K562 (cell line): Measurements from ENCODE around the gene BCO1. TPM values are rescaled to one million over a fixed set of nuclear protein-coding genes. Genes with fewer than 3 reads are reported as not detected.

ENCODE experiments used
- ATAC-seq: fragments of 200-7000 bp; cut with Tn5 transposase; 3 replicates; pipeline ENCODE4 v1.9.1; 2020; ENCODE audit warnings: moderate library complexity
- BruUV-seq: library from RNA; stranded (reverse); fragments of 400-500 nt; replicated peaks from 2 replicates; lab custom pipeline; 2021; lab: Mats Ljungman, UMichigan
- CTCF ChIA-PET: fragments of 300-600 bp; formaldehyde crosslinking; extraction: SDS; loops from one replicate; lab custom pipeline; 2021; ENCODE audit warnings: low intra/inter-chr PET ratio; lab: Yijun Ruan, JAX
- POLR2A ChIA-PET: fragments of 300-600, 350-650 bp; sonication (Branson Sonifier 250); formaldehyde crosslinking; extraction: SDS; loops from one replicate; lab custom pipeline; 2021; ENCODE audit warnings: antibody characterized with exemption, inconsistent platforms; lab: Yijun Ruan, JAX
- DNase-seq, 4 experiments: peaks; one replicate each; pipeline versions ENCODE4 v3.0.0 to v3.0.0-alpha.2; 2011 to 2018; ENCODE audit warnings: low spot score in 3 of 4, mixed read lengths in 3 of 4; ENCODE audit errors: extremely low read depth in 1 of 4
- FAIRE-seq: peaks from 2 replicates; lab custom pipeline; 2011; peaks lifted over from hg19 to GRCh38; lab: Jason Lieb, UNC
- H2AFZ ChIP-seq: 2 replicates; pipeline ENCODE4 v1.6.0; 2011; ENCODE audit warnings: low read depth, low read length, control low read depth, inconsistent platforms
- H3K27ac ChIP-seq: fragments of 200-600 bp; 3 replicates; pipeline ENCODE4 v1.8.0; 2011; ENCODE audit warnings: low read depth, mild to moderate bottlenecking, control low read depth, inconsistent platforms, low read length, moderate library complexity, mixed read lengths; ENCODE audit errors: extremely low read depth
- H3K27me3 ChIP-seq, 2 experiments: fragments of 300-600 bp in 1 of 2; 2 replicates in 1 of 2; 3 replicates in 1 of 2; pipeline versions ENCODE4 v1.6.0 to v1.8.0; 2011; ENCODE audit warnings: inconsistent platforms in 2 of 2, low read length in 2 of 2, mild to moderate bottlenecking in 1 of 2, mixed read lengths in 1 of 2, moderate library complexity in 1 of 2; ENCODE audit not compliant: control insufficient read depth in 2 of 2, insufficient read depth in 2 of 2
- H3K36me3 ChIP-seq: fragments of 300-600 bp; 3 replicates; pipeline ENCODE4 v1.8.0; 2011; ENCODE audit warnings: mild to moderate bottlenecking, low read length, inconsistent platforms; ENCODE audit not compliant: control insufficient read depth, insufficient read depth
- H3K4me1 ChIP-seq, 2 experiments: fragments of 200-600 bp in 1 of 2; replicated peaks in 1 of 2; 2 replicates in 1 of 2; 3 replicates in 1 of 2; pipeline versions ENCODE4 v1.5.1 to v1.8.0; 2011; ENCODE audit warnings: inconsistent platforms in 2 of 2, low read length in 2 of 2, mild to moderate bottlenecking in 1 of 2, mixed read lengths in 1 of 2, moderate library complexity in 1 of 2; ENCODE audit not compliant: control insufficient read depth in 2 of 2, insufficient read depth in 2 of 2
- H3K4me2 ChIP-seq: 2 replicates; pipeline ENCODE4 v1.6.1; 2011; ENCODE audit warnings: low read length, control low read depth, inconsistent platforms, mixed read lengths; ENCODE audit not compliant: insufficient read depth
- H3K4me3 ChIP-seq: fragments of 200-600 bp; sonication (generic), shearing (Covaris generic); 2 replicates; pipeline ENCODE4 v1.5.1; 2016; ENCODE audit warnings: control low read depth, inconsistent platforms
- H3K79me2 ChIP-seq: fragments of 200-600 bp; 3 replicates; pipeline ENCODE4 v1.8.0; 2011; ENCODE audit warnings: low read length, inconsistent platforms; ENCODE audit not compliant: control insufficient read depth, insufficient read depth
- H3K9ac ChIP-seq, 2 experiments: 2 replicates each; pipeline versions ENCODE4 v1.6.0 to v1.6.1; 2011; ENCODE audit warnings: low read depth in 2 of 2, low read length in 2 of 2, control low read depth in 1 of 2, inconsistent platforms in 1 of 2, mild to moderate bottlenecking in 1 of 2, mixed read lengths in 1 of 2; ENCODE audit not compliant: insufficient read depth in 1 of 2
- H3K9me1 ChIP-seq: one replicate; pipeline ENCODE4 v1.6.0; 2011; ENCODE audit warnings: inconsistent platforms, mild to moderate bottlenecking, low read length, moderate library complexity; ENCODE audit not compliant: control insufficient read depth, insufficient read depth
- H3K9me3 ChIP-seq: replicated peaks from 2 replicates; pipeline ENCODE4 v1.5.1; 2011; ENCODE audit warnings: low read depth, low read length, inconsistent platforms; ENCODE audit not compliant: control insufficient read depth, insufficient read depth
- H4K20me1 ChIP-seq: replicated peaks from 2 replicates; pipeline ENCODE4 v1.6.1; 2011; ENCODE audit warnings: low read length, inconsistent platforms, mixed read lengths; ENCODE audit not compliant: control insufficient read depth, insufficient read depth
- ATF3 ChIP-seq, 2 experiments: fragments of 450-650 bp in 1 of 2; sonication (generic) in 1 of 2; formaldehyde crosslinking in 1 of 2; IDR thresholded peaks in 1 of 2; conservative IDR thresholded peaks in 1 of 2; 2 replicates each; pipeline versions ENCODE4 v1.6.1 to v1.8.1; 2016 to 2023; ENCODE audit warnings: mild to moderate bottlenecking in 2 of 2, moderate library complexity in 2 of 2, inconsistent platforms in 1 of 2, missing genetic modification reagents in 1 of 2
- MAFG ChIP-seq: fragments of 450-650 bp; conservative IDR thresholded peaks from 2 replicates; pipeline ENCODE4 v1.6.1; 2016; ENCODE audit warnings: missing genetic modification characterization, missing compliant biosample characterization
- SIN3A ChIP-seq, 2 experiments: fragments of 150-350 bp in 1 of 2; IDR thresholded peaks; 2 replicates each; pipeline ENCODE4 v1.6.1; 2011 to 2016; ENCODE audit warnings: borderline replicate concordance in 2 of 2, low read depth in 2 of 2, low read length in 2 of 2, mild to moderate bottlenecking in 2 of 2, moderate library complexity in 2 of 2; ENCODE audit not compliant: control insufficient read depth in 1 of 2
- WGBS: fragments of 100-300 bp; shearing (Covaris generic); methylation state at CpG from one replicate; pipeline ENCODE4 v1.1.6; 2016; ENCODE audit warnings: low coverage, mixed read lengths; ENCODE audit not compliant: insufficient coverage; ENCODE audit errors: missing lambda C conversion rate; 5-methylcytosine and 5-hydroxymethylcytosine counted together
- in situ Hi-C: fragments of 300-500 bp; cut with MboI; formaldehyde crosslinking; loops from 4 replicates; pipeline ENCODE4 v1.15.0; 2018; ENCODE audit warnings: inconsistent platforms, mixed read lengths
- intact Hi-C: fragments of 100-400 bp; cut with micrococcal nuclease; formaldehyde crosslinking; loops from 2 replicates; pipeline ENCODE4 v1.14.2; 2022
- polyA plus RNA-seq, 8 experiments: library from polyadenylated mRNA; depleted of rRNA in 4 of 8; stranded (reverse) in 5 of 8; unstranded in 3 of 8; fragments of >200 nt; fragmentation: Nextera tagmentation in 2 of 8; fragmentation: Illumina TruSeq in 1 of 8; extraction: Ambion mirVana in 2 of 8; extraction: Trizol in 1 of 8; gene quantifications; 2 replicates each; pipeline versions ENCODE4 v1.2.1 to v1.2.3, GENCODE V29; 2011 to 2014; ENCODE audit warnings: inconsistent platforms in 1 of 8, missing spikeins in 1 of 8
- total RNA-seq, 7 experiments: library from RNA; depleted of rRNA in 6 of 7; stranded (reverse); fragments of >200 nt in 6 of 7; fragmentation: Illumina TruSeq in 2 of 7; extraction: Trizol in 2 of 7; gene quantifications; 2 replicates each; pipeline versions ENCODE4 v1.2.1 to v1.2.3, GENCODE V29; 2011 to 2021; ENCODE audit warnings: low replicate concordance in 1 of 7

Gene BCO1
- total and polyA plus RNA-seq, 9 of the 15 experiments (the other 6 are each of a cell fraction or from before 2014, with no cell fraction given), result not detected

DNA sequence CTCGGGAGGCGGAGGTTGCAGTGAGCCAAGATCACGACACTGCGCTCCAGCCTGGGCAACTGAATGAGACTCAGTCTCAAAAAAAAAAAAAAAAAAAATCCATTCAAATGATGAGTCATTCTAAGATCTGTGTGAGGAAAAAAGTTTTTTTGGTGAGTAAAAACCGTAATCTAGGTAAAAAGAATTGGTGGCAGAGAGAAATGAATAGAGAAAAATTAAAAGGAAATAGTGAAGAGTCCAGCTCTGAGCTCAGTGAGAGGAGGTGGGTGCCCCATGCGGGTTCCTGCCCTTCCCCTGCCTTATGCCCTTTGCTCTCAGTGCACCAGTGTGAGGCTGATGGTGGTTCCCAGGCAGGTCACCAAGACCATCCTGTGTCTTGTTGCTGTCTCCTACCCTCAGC is 97.2 kb downstream of the BCO1 start:
- Histone ChIP-seq H2AFZ (no peak overlapping the region), H3K27me3 (no peaks in the 10 kb centered on the region), H3K79me2 (peaks cover 3% of the 10 kb centered on the region; the same call in 2 of the 3 replicates), H3K4me1 (no peaks in the 10 kb centered on the region), H3K27ac (no peak overlapping the region), H3K4me2 (no peak overlapping the region), H3K36me3 (no peaks in the 10 kb centered on the region), H3K9me3 (no peaks in the 10 kb centered on the region; the same call in 1 of the 2 replicates), H3K4me3 (no peak overlapping the region), H3K9ac (no peak overlapping the region), H4K20me1 (no peaks in the 10 kb centered on the region)
- in situ Hi-C loops, result no loop called here
- 81% methylated on average over 6 of the region's 6 CpGs for WGBS
- BruUV-seq, result no TSS peak
- TF ChIP-seq SIN3A (IDR thresholded peaks at IDR 0.05; ENCODE audit: borderline replicate concordance in 2 of 2, control insufficient read depth in 1 of 2, low read depth in 2 of 2, low read length in 2 of 2) (no peak), ATF3 (IDR thresholded peaks at IDR 0.05) (peak; percentile 25; the same call in 1 of the 2 replicates), ATF3 (CRISPR knock-in tag; conservative IDR thresholded peaks at IDR 0.05) (no peak), MAFG (tag) (0 out of 2 replicates have a peak, but pooled peaks have one; percentile 16)
- TF ChIP-seq, all 486 proteins: peak for 2
- intact Hi-C loops, result no loop called here
- DNase-seq (no peak), FAIRE-seq (no peak), ATAC-seq (no peak)
- CTCF ChIA-PET, result no interaction called here
- no peaks in the 10 kb centered on the region for H3K9me1 ChIP-seq
- POLR2A ChIA-PET, result interaction anchor here (0.7 kb wide), 2 partner anchors 72 to 220 kb away, joined by 3 to 4 read pairs; no protein-coding TSS in a partner anchor
